ENCODE measurements around the gene HMGN5. TPM values are rescaled to one million over a fixed set of nuclear protein-coding genes. Genes with fewer than 3 reads are reported as not detected.

The HMGN5 gene
- total RNA-seq, 1 donor from 2014 or later: 1.5 TPM

GRCh38 chrX:81121513-81122363 is 80.0 kb downstream of the HMGN5 start:
- intact Hi-C loops (cut with DNase I): no loop called here
- peak; percentile 93 for DNase-seq (ENCODE audit: low spot score)

DNA sequence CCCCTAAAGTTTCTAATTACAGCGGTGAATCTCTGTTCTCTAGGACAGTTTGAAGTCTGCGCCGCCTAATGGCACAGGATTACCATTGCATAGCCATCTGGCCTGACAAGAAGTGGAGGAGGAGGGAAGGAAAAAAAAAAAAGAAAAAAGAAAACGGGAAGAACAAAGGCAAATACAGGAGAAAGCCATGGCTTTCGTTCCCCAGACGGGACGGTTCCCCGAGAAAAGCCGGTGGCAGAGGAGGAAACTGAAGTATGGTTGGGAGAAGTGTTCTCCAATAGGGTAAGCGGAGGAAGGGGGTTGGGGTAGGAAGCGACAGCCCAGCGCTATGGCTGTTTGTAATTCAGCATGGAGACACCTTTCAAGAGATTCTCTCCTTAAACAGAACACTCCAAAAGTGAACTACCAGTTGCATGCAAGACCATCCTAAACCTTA is 80.8 kb downstream of the HMGN5 start:
- intact Hi-C loops (cut with DNase I): no loop called here
- DNase-seq (ENCODE audit: low spot score): no peak

DNA sequence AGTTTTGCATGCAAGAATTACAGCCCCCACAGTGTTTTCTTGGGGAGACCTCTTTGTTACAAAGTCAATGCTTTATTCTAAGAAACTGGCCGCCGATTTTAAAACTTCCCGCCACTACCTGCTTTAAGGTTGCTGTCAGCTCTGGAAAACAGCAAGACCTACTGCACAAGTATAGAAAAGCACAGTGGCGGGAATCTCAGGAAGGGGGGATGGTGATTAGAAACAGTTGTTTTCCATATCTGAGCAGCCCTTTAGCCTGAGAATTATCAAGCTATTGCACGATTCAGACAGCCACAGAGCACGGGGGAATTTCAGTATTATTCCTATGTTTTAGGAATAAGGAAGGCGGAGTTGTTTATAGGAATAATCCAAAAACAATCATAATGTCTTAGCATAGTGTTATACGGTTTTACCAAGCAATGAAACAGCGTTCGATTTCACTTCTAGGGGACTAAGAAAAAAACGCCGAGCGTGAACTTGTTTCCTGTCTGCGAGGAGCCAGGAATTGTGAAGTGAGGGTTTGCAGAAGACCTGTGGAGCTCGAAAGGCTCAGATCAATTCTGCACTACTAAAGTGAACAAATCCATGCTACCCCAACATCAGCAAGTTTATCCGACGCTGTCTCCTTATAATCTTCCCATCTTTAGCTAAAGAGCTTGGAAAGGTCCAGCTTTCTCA is 81.3 kb downstream of the HMGN5 start:
- intact Hi-C loops (cut with DNase I): no loop called here

GRCh38 chrX:81114757-81115156 is 87.0 kb downstream of the HMGN5 start:
- no peak for DNase-seq (ENCODE audit: low spot score)
- intact Hi-C loops (cut with DNase I): no loop called here

More for the DNA sequence above, 81.3 kb downstream of the HMGN5 start:
- no peak for DNase-seq (ENCODE audit: low spot score)

- intact Hi-C loops (cut with DNase I): no loop called here
- DNase-seq (ENCODE audit: low spot score): no peak
Observed at GRCh38 chrX:81110286-81110685, 91.4 kb downstream of the HMGN5 start.

DNA sequence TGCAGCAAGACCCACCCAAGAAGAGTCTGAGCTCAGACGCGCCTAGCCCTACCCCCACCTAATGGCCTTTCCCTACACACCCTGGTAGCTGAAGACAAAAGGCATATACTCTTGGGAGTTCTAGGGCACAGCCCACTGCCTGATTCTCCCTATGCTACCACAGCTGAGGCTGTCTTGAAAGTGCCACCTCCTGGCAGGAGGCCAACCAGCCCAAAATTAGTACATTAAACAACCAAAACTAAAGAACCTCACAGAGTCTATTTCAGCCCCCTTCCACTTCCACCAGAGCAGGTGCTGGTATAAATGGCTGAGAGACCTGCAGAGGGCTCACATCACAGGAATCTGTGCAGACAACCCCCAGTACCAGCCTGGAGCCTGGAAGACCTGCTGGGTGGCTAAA is 119.1 kb downstream of the HMGN5 start:
- intact Hi-C loops (cut with DNase I): no loop called here
- DNase-seq (ENCODE audit: low spot score): no peak

Other genes starting within 250 kb of the HMGN5 start
- 23.8 TPM for gene SH3BGRL, start 189 bp upstream of the HMGN5 start, total RNA-seq

Data from cardiac septum (tissue), 1 donor.